GM23248 (cell line): ENCODE data around the gene ZNHIT6. TPM values are rescaled to one million over a fixed set of nuclear protein-coding genes. Genes with fewer than 3 reads are reported as not detected.

Experiments
- DNase-seq: peaks from one replicate; pipeline ENCODE4 v3.0.0-alpha.2; 2015
- H2AFZ ChIP-seq: fragments of 200-600 bp; sonication (generic); 2 replicates; pipeline ENCODE4 v1.6.1; 2016; ENCODE audit warnings: antibody characterized with exemption
- H3F3A ChIP-seq: fragments of 200-600 bp; sonication (generic); 2 replicates; pipeline ENCODE4 v1.6.1; 2016; ENCODE audit warnings: mild to moderate bottlenecking, antibody characterized with exemption, mixed run types; ENCODE audit not compliant: insufficient read depth
- H3K27ac ChIP-seq: fragments of 200-600 bp; sonication (generic); 2 replicates; pipeline ENCODE4 v1.5.1; 2016; ENCODE audit warnings: mild to moderate bottlenecking
- H3K27me3 ChIP-seq: fragments of 200-600 bp; sonication (generic); replicated peaks from 2 replicates; pipeline ENCODE4 v1.6.1; 2016; ENCODE audit warnings: mild to moderate bottlenecking; ENCODE audit not compliant: insufficient read depth
- H3K36me3 ChIP-seq: fragments of 200-600 bp; sonication (generic); 2 replicates; pipeline ENCODE4 v1.6.1; 2016; ENCODE audit warnings: low read depth, mild to moderate bottlenecking
- H3K4me1 ChIP-seq: fragments of 200-600 bp; sonication (generic); 2 replicates; pipeline ENCODE4 v1.6.1; 2016; ENCODE audit warnings: mild to moderate bottlenecking; ENCODE audit not compliant: insufficient read depth
- H3K4me2 ChIP-seq: fragments of 200-600 bp; sonication (generic); one replicate; pipeline ENCODE4 v1.6.1; 2016; ENCODE audit warnings: mild to moderate bottlenecking; ENCODE audit not compliant: unreplicated experiment
- H3K4me3 ChIP-seq: fragments of 200-600 bp; sonication (generic); 2 replicates; pipeline ENCODE4 v1.5.1; 2016; ENCODE audit warnings: mild to moderate bottlenecking
- H3K79me2 ChIP-seq: fragments of 200-600 bp; sonication (generic); 2 replicates; pipeline ENCODE4 v1.6.1; 2016; ENCODE audit warnings: mild to moderate bottlenecking; ENCODE audit not compliant: insufficient read depth
- H3K9ac ChIP-seq: fragments of 200-600 bp; sonication (generic); 2 replicates; pipeline ENCODE4 v1.6.1; 2016; ENCODE audit warnings: mild to moderate bottlenecking
- H3K9me2 ChIP-seq: fragments of 200-600 bp; sonication (generic); 2 replicates; pipeline ENCODE4 v1.6.1; 2016; ENCODE audit warnings: mixed run types, mild to moderate bottlenecking, moderate library complexity; ENCODE audit not compliant: insufficient read depth
- H3K9me3 ChIP-seq: fragments of 200-600 bp; sonication (generic); one replicate; pipeline ENCODE4 v1.6.1; 2017; ENCODE audit warnings: low read depth
- H4K20me1 ChIP-seq: fragments of 200-600 bp; sonication (generic); 2 replicates; pipeline ENCODE4 v1.6.0; 2016; ENCODE audit not compliant: insufficient read depth
- EZH2 ChIP-seq: fragments of 200-600 bp; sonication (generic); IDR thresholded peaks from 2 replicates; pipeline ENCODE4 v1.6.1; 2018; ENCODE audit warnings: antibody characterized with exemption, mild to moderate bottlenecking; ENCODE audit not compliant: insufficient read depth, poor library complexity, severe bottlenecking
- EZH2phosphoT487 ChIP-seq: fragments of 200-600 bp; sonication (generic); IDR thresholded peaks from 2 replicates; pipeline ENCODE4 v1.6.1; 2018; ENCODE audit warnings: antibody characterized with exemption, moderate library complexity, mild to moderate bottlenecking, low read depth; ENCODE audit not compliant: insufficient read depth
- WGBS, 2 experiments: methylation state at CpG; one replicate each; pipeline ENCODE4 v1.1.6; 2015 to 2017; ENCODE audit warnings: low lambda C conversion rate in 2 of 2, low coverage in 1 of 2; ENCODE audit errors: missing lambda C conversion rate in 2 of 2; 5-methylcytosine and 5-hydroxymethylcytosine counted together
- in situ Hi-C: fragments of 300-500 bp; cut with MboI; formaldehyde crosslinking; loops from 2 replicates; pipeline ENCODE4 v1.15.0; 2020
- polyA plus RNA-seq: library from polyadenylated mRNA; unstranded; fragments of >200 nt; fragmentation: Nextera tagmentation; extraction: Ambion mirVana; gene quantifications from 2 replicates; pipeline ENCODE4 v1.2.1, GENCODE V29; 2016
- total RNA-seq: library from RNA; depleted of rRNA; stranded (reverse); fragments of >200 nt; shearing (Covaris generic); gene quantifications from 2 replicates; pipeline ENCODE4 v1.2.3, GENCODE V29; 2014

The ZNHIT6 gene
- total and polyA plus RNA-seq, 2 experiments from 2014 or later = 16.6 to 31.6 TPM

GRCh38 chr1:85708829-85709227 lies 595 bp upstream of the ZNHIT6 start:
- Histone ChIP-seq H3K4me2 (peak overlapping the region; percentile 78), H4K20me1 (no peaks in the 10 kb centered on the region), H2AFZ (peak overlapping the region; percentile 98), H3K27me3 (no peaks in the 10 kb centered on the region), H3K27ac (peak overlapping the region; percentile 66), H3K9me2 (no peaks in the 10 kb centered on the region), H3K4me3 (peak overlapping the region; percentile 87), H3K79me2 (peaks cover 44% of the 10 kb centered on the region), H3K9ac (peak overlapping the region; percentile 82), H3K36me3 (peaks cover 13% of the 10 kb centered on the region), H3K4me1 (peaks cover 18% of the 10 kb centered on the region), H3F3A (peaks cover 8% of the 10 kb centered on the region), H3K9me3 (no peaks in the 10 kb centered on the region)
- in situ Hi-C loops = loop anchor here (10.0 to 25.0 kb wide), 2 partner anchors 178 to 404 kb away; no protein-coding TSS in a partner anchor
- TF ChIP-seq EZH2 (no peak), EZH2phosphoT487 (no peak)
- WGBS, 2 experiments = 75 to 80% methylated on average over 6 of the region's 6 CpGs
- DNase-seq = no peak

- H2AFZ ChIP-seq = peak overlapping the region; percentile 98
- TF ChIP-seq EZH2 (no peak), EZH2phosphoT487 (no peak)
- H3K9ac ChIP-seq = peak overlapping the region; percentile 82
- no peaks in the 10 kb centered on the region for H3K27me3 ChIP-seq
- H3K79me2 ChIP-seq = peaks cover 58% of the 10 kb centered on the region
- H3K27ac ChIP-seq = peak overlapping the region; percentile 66
- no peaks in the 10 kb centered on the region for H4K20me1 ChIP-seq
- no peaks in the 10 kb centered on the region for H3K9me2 ChIP-seq
- no peaks in the 10 kb centered on the region for H3K9me3 ChIP-seq
- peaks cover 17% of the 10 kb centered on the region for H3K36me3 ChIP-seq
- H3K4me3 ChIP-seq = peak overlapping the region; percentile 87
- 7 to 10% methylated on average over 13 of the region's 13 CpGs for WGBS, 2 experiments
- peaks cover 8% of the 10 kb centered on the region for H3F3A ChIP-seq
- H3K4me2 ChIP-seq = peak overlapping the region; percentile 88
- peak; percentile 43 for DNase-seq
- peaks cover 18% of the 10 kb centered on the region for H3K4me1 ChIP-seq
- in situ Hi-C loops = loop anchor here (10.0 to 25.0 kb wide), 2 partner anchors 180 to 403 kb away; no protein-coding TSS in a partner anchor
Observed at GRCh38 chr1:85707267-85707989, 805 bp downstream of the ZNHIT6 start.

GRCh38 chr1:85705940-85706339 lies 2.3 kb downstream of the ZNHIT6 start:
- no peak for DNase-seq
- peaks cover 11% of the 10 kb centered on the region for H3F3A ChIP-seq
- no peak for TF ChIP-seq EZH2
- no peak for TF ChIP-seq EZH2phosphoT487
- no peaks in the 10 kb centered on the region for H4K20me1 ChIP-seq
- no peaks in the 10 kb centered on the region for H3K9me3 ChIP-seq
- peaks cover 29% of the 10 kb centered on the region for H3K36me3 ChIP-seq
- no peak overlapping the region for H2AFZ ChIP-seq
- H3K9ac ChIP-seq = peak overlapping the region; percentile 82; the same call in 1 of the 2 replicates
- H3K27me3 ChIP-seq = no peaks in the 10 kb centered on the region
- H3K79me2 ChIP-seq = peaks cover 73% of the 10 kb centered on the region
- peak overlapping the region; percentile 87; the same call in 1 of the 2 replicates for H3K4me3 ChIP-seq
- in situ Hi-C loops = loop anchor here (10.0 to 25.0 kb wide), 2 partner anchors 181 to 401 kb away; no protein-coding TSS in a partner anchor
- WGBS, 2 experiments = 99% methylated on average over 3 of the region's 3 CpGs
- H3K27ac ChIP-seq = no peak overlapping the region
- H3K9me2 ChIP-seq = no peaks in the 10 kb centered on the region
- H3K4me1 ChIP-seq = peaks cover 18% of the 10 kb centered on the region
- peak overlapping the region; percentile 88 for H3K4me2 ChIP-seq

GRCh38 chr1:85700422-85700821 lies 7.8 kb downstream of the ZNHIT6 start:
- Histone ChIP-seq H3K79me2 (peaks cover 99% of the 10 kb centered on the region), H4K20me1 (no peaks in the 10 kb centered on the region), H3K27ac (no peak overlapping the region), H3K4me1 (0 out of 2 replicates have a peak, but pooled peaks cover 5% of the 10 kb centered on the region), H2AFZ (no peak overlapping the region), H3K9me3 (no peaks in the 10 kb centered on the region), H3K9me2 (no peaks in the 10 kb centered on the region), H3K4me2 (no peak overlapping the region), H3F3A (0 out of 2 replicates have a peak, but pooled peaks cover 4% of the 10 kb centered on the region), H3K4me3 (no peak overlapping the region), H3K27me3 (no peaks in the 10 kb centered on the region), H3K36me3 (peaks cover 33% of the 10 kb centered on the region), H3K9ac (no peak overlapping the region)
- in situ Hi-C loops = loop anchor here (10.0 to 25.0 kb wide), 2 partner anchors 187 to 396 kb away; no protein-coding TSS in a partner anchor
- TF ChIP-seq EZH2 (no peak), EZH2phosphoT487 (no peak)
- no peak for DNase-seq
- WGBS, 2 experiments = 58 to 70% methylated on average over 4 of the region's 4 CpGs
